HepG2 (cell line): ENCODE results near the gene TNFRSF6B.

Experiments used
- EED ChIP-seq: sonication (generic); formaldehyde crosslinking; IDR thresholded peaks from 2 replicates; pipeline ENCODE4 v1.5.0; 2020; ENCODE audit warnings: mild to moderate bottlenecking, missing genetic modification reagents
- ELF1 ChIP-seq: sonication (generic); formaldehyde crosslinking; IDR thresholded peaks from 2 replicates; pipeline ENCODE4 v1.4.0; 2020; ENCODE audit warnings: missing genetic modification reagents
- RARA ChIP-seq: IDR thresholded peaks from 2 replicates; pipeline ENCODE4 v1.6.1; 2016; ENCODE audit warnings: missing genetic modification reagents, missing compliant biosample characterization
- SP1 ChIP-seq, 2 experiments: fragments of 450-650 bp in 1 of 2; sonication (generic) in 1 of 2; formaldehyde crosslinking in 1 of 2; IDR thresholded peaks; 2 replicates each; pipeline versions ENCODE4 v1.4.0 to v1.6.1; 2016 to 2020; ENCODE audit warnings: missing genetic modification reagents in 1 of 2
- ZHX1 ChIP-seq: sonication (generic); formaldehyde crosslinking; IDR thresholded peaks from 2 replicates; pipeline ENCODE4 v1.8.1; 2022; ENCODE audit warnings: low read depth, mild to moderate bottlenecking, missing genetic modification reagents

- TF ChIP-seq ELF1 (CRISPR knock-in tag) = no peak
- TF ChIP-seq RARA (CRISPR knock-in tag) = no peak
- no peak; the same call in 1 of the 2 replicates for TF ChIP-seq EED
- TF ChIP-seq SP1 (IDR thresholded peaks at IDR 0.05) = no peak
- TF ChIP-seq SP1 (CRISPR knock-in tag; IDR thresholded peaks at IDR 0.05) = no peak
- TF ChIP-seq ZHX1 (CRISPR knock-in tag) = no peak
Measured at GRCh38 chr20:63740070-63740626, 43.7 kb downstream of the TNFRSF6B start.
